T-helper 1 cell treated with Interleukin-12 subunit alpha and Interleukin-12 subunit beta and Interleukin-4 antibody, amounts not matched to agents 30 μg/mL and 1 μg/mL, for 36 hours (primary cell): Measurements from ENCODE around the gene STPG3.

ENCODE experiments used
- H3K27ac Mint-ChIP-seq: one replicate; pipeline ENCODE4 v1.8.0; 2021; ENCODE audit warnings: mild to moderate bottlenecking, mixed read lengths
- H3K27me3 Mint-ChIP-seq: one replicate; pipeline ENCODE4 v1.8.0; 2021; ENCODE audit warnings: low read depth, mixed read lengths
- H3K36me3 Mint-ChIP-seq: one replicate; pipeline ENCODE4 v1.8.0; 2021; ENCODE audit warnings: low read depth, mixed read lengths
- H3K4me1 Mint-ChIP-seq: one replicate; pipeline ENCODE4 v1.8.0; 2021; ENCODE audit warnings: low read depth, mixed read lengths
- H3K4me3 Mint-ChIP-seq: one replicate; pipeline ENCODE4 v1.8.0; 2021; ENCODE audit warnings: mild to moderate bottlenecking, moderate library complexity, mixed read lengths
- H3K9me3 Mint-ChIP-seq: one replicate; pipeline ENCODE4 v1.8.0; 2021; ENCODE audit warnings: mixed read lengths

The STPG3 gene

DNA sequence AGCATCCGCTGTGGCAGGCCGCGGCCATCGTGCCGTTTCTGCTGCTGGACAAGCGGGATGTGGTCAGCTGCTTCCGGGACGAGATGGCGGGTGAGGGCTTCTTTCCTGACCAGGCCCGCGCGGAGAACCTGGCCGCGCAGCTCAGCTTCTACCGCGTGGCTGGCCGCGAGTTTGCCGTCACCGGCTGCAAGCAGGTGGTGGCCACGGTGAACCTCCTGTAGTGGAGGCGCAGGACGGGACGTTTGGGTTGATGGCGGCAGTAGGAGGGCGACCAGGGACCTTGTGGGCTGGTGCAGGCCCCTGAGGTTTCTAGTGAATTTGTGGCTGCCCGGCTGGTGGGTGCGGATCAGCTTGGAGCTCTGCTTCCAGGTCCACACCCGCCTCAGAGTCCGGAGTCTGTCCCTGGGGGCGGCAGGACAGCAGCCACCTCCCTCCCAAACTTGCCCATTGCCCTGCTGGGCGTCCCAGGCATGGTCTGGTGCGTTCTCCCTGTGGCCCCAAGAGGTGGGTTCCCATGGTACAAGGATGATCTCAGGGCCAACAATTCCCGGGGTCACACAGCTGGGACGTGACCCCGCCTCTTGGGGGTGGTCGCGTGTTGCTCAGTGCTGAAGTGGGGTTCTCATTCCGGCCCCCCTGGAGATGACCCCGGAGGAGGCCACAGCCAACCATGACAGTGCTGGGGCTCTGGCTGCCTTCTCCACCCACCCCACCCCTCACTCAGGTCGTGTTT is 28.8 kb downstream of the STPG3 start:
- H3K27ac Mint-ChIP-seq, result no peak overlapping the region
- no peaks in the 10 kb centered on the region for H3K9me3 Mint-ChIP-seq
- H3K4me1 Mint-ChIP-seq, result peaks cover 11% of the 10 kb centered on the region
- H3K27me3 Mint-ChIP-seq, result no peaks in the 10 kb centered on the region
- peaks cover 5% of the 10 kb centered on the region for H3K36me3 Mint-ChIP-seq
- H3K4me3 Mint-ChIP-seq, result no peak overlapping the region

DNA sequence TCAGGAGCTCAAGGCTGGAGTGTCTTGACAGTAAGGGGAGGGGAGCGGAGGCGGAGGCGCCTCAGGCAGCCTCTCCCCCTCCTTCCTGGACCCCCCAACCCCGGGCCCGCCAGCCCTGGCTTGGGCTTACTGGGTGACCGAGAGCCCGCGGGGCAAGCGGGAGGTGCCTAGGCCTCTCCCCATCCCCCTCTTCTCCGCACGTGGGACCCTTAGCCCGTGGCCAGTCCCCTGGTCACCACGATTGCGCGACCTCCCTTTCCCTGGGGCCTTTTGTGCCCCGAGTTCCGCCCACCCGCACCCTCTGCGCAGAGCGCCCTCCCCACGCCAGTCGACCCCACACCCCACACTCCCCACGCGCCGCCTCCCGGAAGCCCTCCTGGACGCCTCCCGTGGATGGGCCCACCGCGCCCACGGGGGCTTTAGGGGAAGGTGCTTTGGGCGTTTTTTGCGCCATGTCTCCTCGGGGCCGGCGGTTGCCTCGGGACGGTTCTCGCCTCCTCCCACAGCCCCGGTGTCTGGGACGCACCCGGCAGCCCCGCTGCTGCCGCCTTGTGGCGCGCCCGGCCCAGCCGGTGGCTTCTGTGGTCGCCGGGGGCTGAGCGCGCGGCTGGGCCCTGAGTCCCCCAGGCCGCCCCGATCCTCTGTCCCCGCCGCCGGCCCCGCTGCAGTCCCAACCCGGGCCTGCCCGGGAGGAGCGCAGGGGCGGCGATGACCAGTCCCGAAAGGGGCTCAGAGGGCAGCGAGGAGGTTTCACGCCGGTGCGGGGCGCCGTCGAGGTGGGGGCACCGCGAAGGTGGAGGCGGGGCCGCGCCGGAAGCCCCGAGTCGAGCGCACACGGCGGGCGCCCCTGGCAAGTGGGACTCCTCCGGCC is 29.6 kb downstream of the STPG3 start:
- no peaks in the 10 kb centered on the region for H3K9me3 Mint-ChIP-seq
- H3K4me1 Mint-ChIP-seq, result peaks cover 10% of the 10 kb centered on the region
- peaks cover 5% of the 10 kb centered on the region for H3K36me3 Mint-ChIP-seq
- H3K4me3 Mint-ChIP-seq, result no peak overlapping the region
- no peak overlapping the region for H3K27ac Mint-ChIP-seq
- no peaks in the 10 kb centered on the region for H3K27me3 Mint-ChIP-seq

DNA sequence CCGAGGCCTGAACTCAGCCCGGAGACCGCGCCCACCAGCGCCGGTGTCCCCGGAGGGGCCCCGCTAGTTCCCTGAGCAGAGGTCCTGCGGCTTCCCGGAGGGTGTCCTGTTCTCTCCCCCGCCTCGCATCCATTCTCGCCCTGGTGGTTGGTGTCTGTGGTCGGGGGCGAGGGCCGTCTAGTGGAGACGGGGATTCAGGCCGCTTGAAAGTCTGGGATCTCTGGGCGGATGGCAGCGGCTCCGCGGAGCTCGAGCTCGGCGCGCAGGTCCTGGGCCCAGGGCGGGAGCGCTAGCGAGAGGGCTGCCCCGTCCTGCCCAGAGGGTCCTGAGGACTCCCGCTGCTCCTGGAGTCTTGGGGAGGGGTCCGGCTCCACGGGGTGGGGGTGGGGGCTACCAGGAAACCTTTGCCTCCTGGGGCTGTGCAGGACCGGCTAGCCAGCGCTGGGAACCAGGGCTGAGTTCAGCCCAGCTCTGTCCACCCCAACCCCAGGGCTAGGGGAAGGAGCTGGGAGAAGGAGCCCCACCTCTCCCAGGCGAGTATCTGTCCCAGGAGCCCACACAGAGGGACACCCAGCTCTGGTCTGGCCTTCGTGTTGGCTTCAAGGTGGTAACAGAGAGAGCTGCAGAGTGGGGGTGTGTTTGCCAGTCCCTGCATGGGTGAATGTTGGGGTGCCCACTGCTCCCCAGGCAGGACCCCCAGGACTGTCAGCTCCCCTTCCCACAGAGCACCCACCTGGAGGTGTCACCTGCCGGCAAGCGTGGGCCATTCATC is 30.4 kb downstream of the STPG3 start:
- Mint-ChIP-seq H3K9me3 (no peaks in the 10 kb centered on the region), H3K4me1 (peaks cover 9% of the 10 kb centered on the region), H3K27ac (no peak overlapping the region), H3K4me3 (no peak overlapping the region), H3K27me3 (no peaks in the 10 kb centered on the region), H3K36me3 (peaks cover 5% of the 10 kb centered on the region)

DNA sequence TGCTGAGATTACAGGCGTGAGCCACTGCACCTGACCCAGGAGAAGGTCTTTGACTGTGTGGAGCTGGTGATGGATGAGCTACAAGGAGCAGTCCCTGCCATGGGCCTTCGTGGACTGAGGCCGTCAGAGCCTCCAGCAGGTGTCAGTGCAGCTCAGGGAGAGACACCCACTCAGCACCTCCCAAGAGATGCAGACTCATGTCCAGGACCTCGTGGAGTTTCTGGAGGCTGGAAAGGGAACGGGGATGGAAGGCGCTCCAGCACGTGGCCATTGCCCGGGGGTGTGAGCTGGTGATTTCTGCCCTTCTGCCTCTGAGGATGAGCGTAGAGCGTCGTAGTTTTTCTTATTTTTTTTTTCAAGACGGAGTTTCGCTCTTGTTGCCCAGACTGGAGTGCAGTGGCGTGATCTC is 35.9 kb downstream of the STPG3 start:
- H3K27ac Mint-ChIP-seq, result no peak overlapping the region
- H3K27me3 Mint-ChIP-seq, result no peaks in the 10 kb centered on the region
- no peak overlapping the region for H3K4me3 Mint-ChIP-seq
- H3K36me3 Mint-ChIP-seq, result peaks cover 5% of the 10 kb centered on the region
- peaks cover 4% of the 10 kb centered on the region for H3K4me1 Mint-ChIP-seq
- H3K9me3 Mint-ChIP-seq, result no peaks in the 10 kb centered on the region

DNA sequence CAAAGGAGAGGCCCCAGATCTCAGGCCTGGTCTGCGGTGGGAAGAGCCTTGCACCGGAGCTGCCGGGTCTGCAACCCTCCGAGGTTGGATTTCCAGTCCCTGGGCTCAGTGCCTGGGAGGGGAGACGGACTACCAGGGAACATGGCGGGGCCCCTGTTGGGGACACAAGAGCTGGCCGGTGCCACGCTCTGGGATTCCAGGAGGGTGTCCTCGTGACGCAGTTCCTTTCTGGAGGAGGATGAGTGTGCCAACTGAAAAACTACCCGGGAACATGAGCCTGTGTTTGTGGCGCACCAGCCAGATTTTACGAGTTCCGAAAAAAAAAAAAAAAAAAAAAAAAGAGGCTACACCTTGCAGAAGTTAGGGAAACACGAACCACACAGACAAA is 42.0 kb downstream of the STPG3 start:
- Mint-ChIP-seq H3K27me3 (peaks cover 36% of the 10 kb centered on the region), H3K27ac (no peak overlapping the region), H3K36me3 (peaks cover 1% of the 10 kb centered on the region), H3K4me3 (no peak overlapping the region), H3K9me3 (no peaks in the 10 kb centered on the region), H3K4me1 (peaks cover 6% of the 10 kb centered on the region)

DNA sequence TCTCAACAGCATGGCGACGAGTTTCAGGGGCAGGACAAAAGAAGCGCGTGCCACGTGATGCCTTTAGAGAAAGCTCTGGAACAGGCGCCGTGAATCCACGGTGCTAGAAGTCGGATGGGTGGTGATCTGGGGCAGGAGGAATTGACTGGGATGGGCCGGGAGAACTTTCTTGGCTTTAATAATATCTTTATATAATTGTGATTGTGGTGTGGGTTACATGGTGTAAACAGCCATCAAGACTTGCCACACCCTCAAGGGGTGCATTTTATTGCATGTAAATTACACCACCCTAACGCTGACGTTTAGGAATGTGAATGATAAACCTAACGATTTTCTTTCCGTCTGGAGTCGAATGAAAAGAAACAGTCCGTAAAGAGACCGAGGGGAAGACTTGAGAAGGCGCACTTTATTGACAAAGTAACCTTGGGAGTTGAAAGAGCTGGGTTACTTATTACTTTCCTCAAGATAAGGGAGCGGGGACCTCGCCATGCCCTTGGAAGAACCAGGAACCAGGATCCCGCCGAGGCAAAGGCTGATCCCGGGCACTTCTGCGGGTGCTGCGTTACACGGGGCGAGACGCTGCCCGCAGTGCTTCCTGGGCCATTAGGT is 42.5 kb downstream of the STPG3 start:
- peaks cover 6% of the 10 kb centered on the region for H3K4me1 Mint-ChIP-seq
- no peaks in the 10 kb centered on the region for H3K9me3 Mint-ChIP-seq
- peaks cover 41% of the 10 kb centered on the region for H3K27me3 Mint-ChIP-seq
- H3K27ac Mint-ChIP-seq, result no peak overlapping the region
- H3K4me3 Mint-ChIP-seq, result no peak overlapping the region
- peaks cover 1% of the 10 kb centered on the region for H3K36me3 Mint-ChIP-seq

DNA sequence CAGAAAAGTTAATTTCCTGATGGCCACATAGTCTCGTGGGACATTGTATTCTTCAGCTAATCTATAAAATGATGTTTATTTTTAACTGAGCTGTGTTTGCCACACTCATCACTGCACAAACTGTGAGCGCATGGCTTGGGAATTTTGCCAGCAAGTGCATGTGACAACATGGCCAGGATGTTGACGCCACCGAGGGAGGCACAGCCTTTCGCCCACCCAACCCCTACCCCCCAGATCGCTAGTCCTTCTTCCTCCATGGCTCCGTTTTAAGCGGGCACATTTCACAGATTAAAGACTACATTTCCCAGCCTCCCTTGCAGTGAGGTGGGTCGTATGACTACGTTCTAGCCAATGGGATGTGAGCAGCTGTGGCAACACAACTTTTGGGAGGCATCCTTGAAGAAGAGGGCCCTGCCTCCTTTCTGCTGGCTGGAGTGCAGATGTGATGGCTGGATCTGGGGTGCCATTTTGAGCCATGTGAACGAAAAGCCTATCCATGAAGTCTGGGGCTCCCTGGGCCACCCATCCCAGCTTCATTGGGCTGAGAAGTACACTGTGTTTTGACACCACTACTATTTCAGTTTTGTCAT is 43.1 kb downstream of the STPG3 start:
- Mint-ChIP-seq H3K27me3 (peaks cover 43% of the 10 kb centered on the region), H3K4me3 (peak overlapping the region; percentile 21), H3K36me3 (peaks cover 1% of the 10 kb centered on the region), H3K9me3 (no peaks in the 10 kb centered on the region), H3K4me1 (peaks cover 6% of the 10 kb centered on the region), H3K27ac (no peak overlapping the region)

DNA sequence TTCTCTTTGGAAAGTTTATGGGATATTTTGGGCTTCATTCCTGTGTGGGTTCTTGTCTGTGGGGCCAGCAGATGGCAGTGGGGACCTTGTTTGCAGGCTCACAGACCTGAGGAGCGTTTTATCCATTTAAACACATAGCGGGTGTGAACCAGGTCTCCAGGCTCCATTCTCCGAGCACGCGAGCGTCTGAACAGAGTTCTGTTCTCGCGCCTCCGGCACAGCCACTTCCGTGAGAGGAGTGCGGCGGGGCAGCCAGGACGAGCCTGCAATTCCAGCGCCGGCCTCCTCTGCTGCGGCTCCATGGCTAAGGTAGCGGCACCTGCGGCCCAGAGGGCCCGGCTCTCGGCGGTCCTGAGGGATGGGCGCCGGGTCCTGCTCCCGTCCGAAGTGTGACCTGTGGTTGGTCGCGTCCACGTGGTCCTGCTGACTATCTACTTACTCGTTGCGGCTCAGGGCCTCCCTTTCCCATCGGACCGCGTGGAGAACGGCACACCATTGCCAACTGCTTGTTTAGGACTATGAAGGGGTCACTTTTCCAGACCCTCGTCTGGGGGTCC is 43.7 kb downstream of the STPG3 start:
- H3K27ac Mint-ChIP-seq, result no peak overlapping the region
- peak overlapping the region; percentile 21 for H3K4me3 Mint-ChIP-seq
- peaks cover 47% of the 10 kb centered on the region for H3K27me3 Mint-ChIP-seq
- peaks cover 6% of the 10 kb centered on the region for H3K4me1 Mint-ChIP-seq
- peaks cover 1% of the 10 kb centered on the region for H3K36me3 Mint-ChIP-seq
- H3K9me3 Mint-ChIP-seq, result no peaks in the 10 kb centered on the region

DNA sequence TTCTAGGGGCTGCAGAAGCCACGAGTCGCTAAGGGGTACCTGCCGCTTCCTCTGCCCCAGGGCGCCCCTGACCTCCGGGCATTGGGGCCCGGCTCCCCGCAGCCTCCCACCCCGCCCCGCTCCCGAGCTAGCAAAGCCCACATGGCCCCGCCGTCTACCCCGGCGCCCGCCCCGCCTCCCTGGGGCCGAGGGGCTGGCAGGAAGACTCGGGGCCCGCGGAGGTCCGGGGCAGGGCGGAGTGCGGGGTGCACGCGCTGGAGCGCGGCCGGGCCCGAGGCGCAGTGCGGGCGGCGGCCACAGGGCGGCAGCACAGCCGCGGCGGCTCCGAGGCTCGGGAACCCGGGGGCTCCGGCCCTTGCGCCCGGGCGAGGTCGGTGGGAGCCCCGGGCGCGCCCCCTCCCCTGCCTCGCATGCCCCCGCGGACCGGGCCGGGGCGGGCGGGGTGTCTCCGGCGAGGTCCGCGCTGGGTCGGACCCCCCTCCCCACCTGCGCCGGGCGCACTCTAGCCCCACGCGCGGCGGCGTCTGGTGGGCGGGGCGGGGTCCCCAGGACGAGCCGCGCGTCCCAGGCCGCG is 44.2 kb downstream of the STPG3 start:
- peaks cover 51% of the 10 kb centered on the region for H3K27me3 Mint-ChIP-seq
- no peak overlapping the region for H3K4me3 Mint-ChIP-seq
- H3K4me1 Mint-ChIP-seq, result peaks cover 6% of the 10 kb centered on the region
- no peak overlapping the region for H3K27ac Mint-ChIP-seq
- peaks cover 1% of the 10 kb centered on the region for H3K36me3 Mint-ChIP-seq
- no peaks in the 10 kb centered on the region for H3K9me3 Mint-ChIP-seq

DNA sequence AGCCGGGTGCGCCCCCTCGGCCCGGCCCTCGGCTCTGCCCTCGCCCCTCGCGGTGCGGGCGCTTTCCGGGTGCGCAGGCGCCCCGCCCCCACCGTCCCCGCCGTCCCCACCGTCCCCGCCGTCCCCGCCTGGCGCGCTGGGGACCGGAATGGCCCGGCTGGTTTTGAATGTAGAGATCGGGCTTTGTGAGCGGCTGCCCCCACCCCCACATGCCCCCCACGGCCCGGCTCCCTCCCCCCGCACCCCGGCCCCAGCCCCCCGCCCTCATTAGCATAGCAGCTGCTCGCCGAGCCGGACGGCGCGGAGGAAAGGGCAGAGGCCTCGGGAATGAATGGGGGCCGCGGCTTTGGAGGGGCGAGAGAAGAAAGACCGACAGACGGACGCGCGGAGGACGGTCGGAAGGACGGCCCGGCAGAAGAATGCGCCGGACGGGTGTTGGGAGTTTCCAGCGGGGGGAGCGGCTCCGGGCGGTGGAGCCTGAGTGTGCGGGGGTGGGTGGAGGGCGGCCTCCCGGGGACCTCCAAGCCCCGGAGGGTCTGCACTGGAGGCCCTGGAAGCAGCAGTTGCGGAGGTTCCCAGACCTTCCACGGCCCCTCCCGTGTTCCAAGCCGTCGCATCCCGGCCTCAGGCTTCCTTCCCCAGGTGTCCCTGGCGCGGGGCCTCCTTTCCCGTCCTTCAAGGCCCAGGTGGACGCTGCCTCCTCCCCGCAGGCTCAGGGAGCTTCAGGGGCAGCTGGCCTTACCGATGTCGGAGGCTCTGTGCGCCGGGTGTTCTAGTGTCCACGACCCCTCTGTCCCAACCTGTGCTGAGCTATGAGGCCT is 45.0 kb downstream of the STPG3 start:
- Mint-ChIP-seq H3K4me3 (peak overlapping the region; percentile 75), H3K27ac (no peak overlapping the region), H3K4me1 (peaks cover 9% of the 10 kb centered on the region), H3K27me3 (peaks cover 56% of the 10 kb centered on the region), H3K36me3 (peaks cover 1% of the 10 kb centered on the region), H3K9me3 (no peaks in the 10 kb centered on the region)

DNA sequence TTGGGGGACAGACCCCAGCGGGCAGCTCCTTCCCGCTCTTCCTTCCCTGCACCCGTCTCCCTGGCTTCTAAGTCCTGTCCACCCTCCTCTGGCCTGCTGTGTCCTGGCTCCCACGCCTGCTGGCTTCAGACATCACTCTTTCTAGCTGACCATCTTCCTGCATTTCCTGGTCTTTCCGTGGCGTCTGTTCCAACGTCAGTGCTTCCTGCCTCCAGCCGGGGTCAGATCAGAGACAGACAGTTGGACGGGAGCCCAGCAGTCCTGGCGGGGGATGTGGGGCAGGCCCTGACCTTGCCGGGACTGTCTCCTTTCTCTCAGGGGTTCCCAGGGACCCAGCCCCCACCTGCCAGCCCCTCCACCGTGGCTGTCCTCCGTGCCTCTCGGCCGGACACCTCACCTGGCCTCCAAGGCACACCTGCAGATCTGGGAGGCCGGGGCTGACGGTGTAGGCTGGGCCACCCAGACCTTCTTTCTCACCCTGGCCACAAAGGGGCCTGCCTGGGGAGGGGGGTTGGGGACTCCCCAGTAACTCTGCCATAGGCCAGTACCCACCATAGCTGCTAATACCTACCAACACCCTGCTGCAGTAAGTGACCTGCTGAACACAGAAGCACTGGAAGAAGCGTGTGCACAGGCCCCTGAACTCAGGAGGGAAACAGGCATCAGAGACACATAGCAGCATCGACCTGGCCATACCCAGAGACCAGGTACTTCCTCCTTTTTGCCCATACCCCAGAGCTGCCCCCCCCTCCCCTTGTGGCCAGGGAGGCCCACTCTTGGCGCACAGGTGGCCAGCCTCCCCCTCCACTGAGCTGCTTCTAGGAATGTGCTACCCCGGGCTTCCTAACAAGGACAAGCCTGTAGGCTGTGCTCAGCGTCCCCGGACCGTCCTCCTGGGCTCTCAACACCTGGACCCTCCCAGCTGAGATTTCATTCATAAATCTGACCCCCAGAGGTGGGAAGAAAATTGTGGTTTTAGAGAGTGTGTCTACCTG is 45.9 kb downstream of the STPG3 start:
- Mint-ChIP-seq H3K36me3 (peaks cover 1% of the 10 kb centered on the region), H3K27ac (peak overlapping the region; percentile 67), H3K4me1 (peaks cover 9% of the 10 kb centered on the region), H3K27me3 (peaks cover 56% of the 10 kb centered on the region), H3K9me3 (no peaks in the 10 kb centered on the region), H3K4me3 (peak overlapping the region; percentile 75)

DNA sequence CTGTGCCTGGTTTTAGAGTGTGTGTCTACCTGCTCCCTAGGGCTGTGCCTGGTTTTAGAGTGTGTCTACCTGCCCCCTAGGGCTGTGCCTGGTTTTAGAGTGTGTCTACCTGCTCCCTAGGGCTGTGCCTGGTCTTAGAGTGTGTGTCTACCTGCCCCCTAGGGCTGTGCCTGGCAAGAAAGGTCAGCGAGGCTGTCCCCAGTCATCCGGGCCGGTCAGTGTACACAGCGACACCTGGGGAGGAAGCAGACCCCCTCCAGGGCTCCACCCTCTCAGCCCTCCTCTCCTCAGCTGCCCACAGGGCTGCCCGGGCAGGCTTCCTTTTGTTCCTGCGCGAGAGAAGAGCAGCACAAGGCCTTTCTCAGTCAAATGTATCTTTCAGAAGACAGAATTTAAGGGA is 46.9 kb downstream of the STPG3 start:
- no peak overlapping the region for H3K4me3 Mint-ChIP-seq
- no peaks in the 10 kb centered on the region for H3K9me3 Mint-ChIP-seq
- peaks cover 9% of the 10 kb centered on the region for H3K4me1 Mint-ChIP-seq
- H3K36me3 Mint-ChIP-seq, result peaks cover 1% of the 10 kb centered on the region
- H3K27me3 Mint-ChIP-seq, result peaks cover 54% of the 10 kb centered on the region
- H3K27ac Mint-ChIP-seq, result no peak overlapping the region
